ENCODE results near the gene DIP2B.

Gene DIP2B

GRCh38 chr12:50524621-50525020 is 19.8 kb downstream of the DIP2B start:
- Mint-ChIP-seq H3K27me3 (ENCODE audit: low read depth, poor library complexity) (no peaks in the 10 kb centered on the region), H3K4me1 (peaks cover 20% of the 10 kb centered on the region), H3K9me3 (peaks cover 21% of the 10 kb centered on the region), H3K36me3 (ENCODE audit: low read depth) (peaks cover 49% of the 10 kb centered on the region), H3K27ac (no peak overlapping the region), H3K4me3 (no peak overlapping the region)
- no peak for DNase-seq
- TF ChIP-seq, protein P1, sequence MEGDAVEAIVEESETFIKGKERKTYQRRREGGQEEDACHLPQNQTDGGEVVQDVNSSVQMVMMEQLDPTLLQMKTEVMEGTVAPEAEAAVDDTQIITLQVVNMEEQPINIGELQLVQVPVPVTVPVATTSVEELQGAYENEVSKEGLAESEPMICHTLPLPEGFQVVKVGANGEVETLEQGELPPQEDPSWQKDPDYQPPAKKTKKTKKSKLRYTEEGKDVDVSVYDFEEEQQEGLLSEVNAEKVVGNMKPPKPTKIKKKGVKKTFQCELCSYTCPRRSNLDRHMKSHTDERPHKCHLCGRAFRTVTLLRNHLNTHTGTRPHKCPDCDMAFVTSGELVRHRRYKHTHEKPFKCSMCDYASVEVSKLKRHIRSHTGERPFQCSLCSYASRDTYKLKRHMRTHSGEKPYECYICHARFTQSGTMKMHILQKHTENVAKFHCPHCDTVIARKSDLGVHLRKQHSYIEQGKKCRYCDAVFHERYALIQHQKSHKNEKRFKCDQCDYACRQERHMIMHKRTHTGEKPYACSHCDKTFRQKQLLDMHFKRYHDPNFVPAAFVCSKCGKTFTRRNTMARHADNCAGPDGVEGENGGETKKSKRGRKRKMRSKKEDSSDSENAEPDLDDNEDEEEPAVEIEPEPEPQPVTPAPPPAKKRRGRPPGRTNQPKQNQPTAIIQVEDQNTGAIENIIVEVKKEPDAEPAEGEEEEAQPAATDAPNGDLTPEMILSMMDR (IDR thresholded peaks at IDR 0.05) = no peak

DNA sequence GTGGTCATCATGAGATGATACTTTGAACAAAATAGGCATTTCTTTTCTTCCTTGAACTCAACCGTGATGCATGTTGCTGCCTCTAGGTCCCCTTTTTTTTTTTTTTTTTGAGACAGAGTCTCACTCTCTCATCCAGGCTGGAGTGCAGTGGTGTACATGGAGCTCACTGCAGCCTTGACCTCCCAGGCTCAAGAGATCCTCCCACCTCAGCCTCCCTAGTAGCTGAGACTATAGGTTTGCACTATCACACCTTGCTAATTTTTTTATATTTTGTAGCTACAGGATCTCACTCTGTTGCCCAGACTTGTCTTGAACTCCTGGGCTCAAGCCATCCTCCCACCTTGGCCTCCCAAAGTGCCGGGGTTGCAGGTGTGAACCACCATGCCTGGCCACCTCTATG is 20.6 kb downstream of the DIP2B start:
- TF ChIP-seq, protein P1 (IDR thresholded peaks at IDR 0.05) = no peak
- Mint-ChIP-seq H3K27ac (peak overlapping the region; percentile 11), H3K9me3 (peaks cover 21% of the 10 kb centered on the region)

GRCh38 chr12:50527359-50527726 is 22.6 kb downstream of the DIP2B start:
- DNase-seq = no peak
- TF ChIP-seq, protein P1 (IDR thresholded peaks at IDR 0.05) = no peak
- peaks cover 38% of the 10 kb centered on the region for H3K36me3 Mint-ChIP-seq (ENCODE audit: low read depth)
- no peaks in the 10 kb centered on the region for H3K27me3 Mint-ChIP-seq (ENCODE audit: low read depth, poor library complexity)
- no peak overlapping the region for H3K27ac Mint-ChIP-seq
- peaks cover 20% of the 10 kb centered on the region for H3K4me1 Mint-ChIP-seq
- H3K4me3 Mint-ChIP-seq = no peak overlapping the region
- H3K9me3 Mint-ChIP-seq = peaks cover 17% of the 10 kb centered on the region

More for the DNA sequence above, 20.6 kb downstream of the DIP2B start:
- no peak for DNase-seq
- peaks cover 20% of the 10 kb centered on the region for H3K4me1 Mint-ChIP-seq
- H3K36me3 Mint-ChIP-seq (ENCODE audit: low read depth) = peaks cover 47% of the 10 kb centered on the region
- H3K27me3 Mint-ChIP-seq (ENCODE audit: low read depth, poor library complexity) = no peaks in the 10 kb centered on the region
- H3K4me3 Mint-ChIP-seq = no peak overlapping the region

DNA sequence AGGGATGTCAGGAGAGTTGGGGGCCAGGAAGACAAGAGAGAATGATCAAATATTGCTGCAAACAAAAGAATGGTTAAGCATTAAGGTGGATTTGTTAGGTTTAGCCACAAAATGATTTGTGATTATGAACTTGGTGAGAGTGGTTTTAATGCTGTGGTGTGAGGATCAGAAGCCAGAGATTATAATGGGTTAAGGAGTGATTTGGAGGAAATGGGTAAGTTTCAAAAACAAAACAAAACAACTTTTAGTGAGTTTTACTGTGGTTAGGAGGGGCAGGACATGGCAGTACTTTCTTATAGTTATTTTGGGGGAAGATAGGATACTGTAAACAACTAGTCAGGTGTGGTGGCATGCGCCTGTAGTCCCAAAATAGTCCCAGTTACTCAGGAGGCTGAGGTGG is 24.0 kb downstream of the DIP2B start:
- H3K4me3 Mint-ChIP-seq = no peak overlapping the region
- peaks cover 20% of the 10 kb centered on the region for H3K4me1 Mint-ChIP-seq

DNA sequence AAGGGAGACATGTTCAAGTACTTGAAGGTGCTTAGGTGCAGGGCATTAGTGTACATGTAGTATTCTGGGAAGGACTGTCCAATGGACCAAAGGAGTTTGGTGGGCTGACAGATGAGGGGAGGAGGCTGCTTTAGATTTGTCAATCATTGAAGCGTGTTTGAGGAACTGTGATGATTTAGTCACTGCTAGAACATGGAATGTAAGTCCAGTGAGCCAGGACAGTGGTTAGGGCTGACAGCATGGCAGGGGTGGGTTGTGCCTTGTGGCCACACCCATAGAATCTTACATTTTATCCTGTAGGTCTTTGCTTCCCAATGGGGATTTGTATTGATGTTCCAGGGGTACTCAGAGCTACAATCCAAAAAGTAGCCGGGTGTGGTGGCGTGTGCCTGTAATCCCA is 24.6 kb downstream of the DIP2B start:
- Mint-ChIP-seq H3K27me3 (ENCODE audit: low read depth, poor library complexity) (no peaks in the 10 kb centered on the region), H3K9me3 (peaks cover 2% of the 10 kb centered on the region), H3K27ac (peak overlapping the region; percentile 20), H3K4me3 (no peak overlapping the region), H3K36me3 (ENCODE audit: low read depth) (peaks cover 18% of the 10 kb centered on the region), H3K4me1 (peaks cover 20% of the 10 kb centered on the region)
- DNase-seq = no peak
- TF ChIP-seq, protein P1 (IDR thresholded peaks at IDR 0.05) = no peak

More for the DNA sequence above, 24.0 kb downstream of the DIP2B start:
- DNase-seq = no peak
- H3K27me3 Mint-ChIP-seq (ENCODE audit: low read depth, poor library complexity) = no peaks in the 10 kb centered on the region
- peak overlapping the region; percentile 27 for H3K27ac Mint-ChIP-seq
- TF ChIP-seq, protein P1 (IDR thresholded peaks at IDR 0.05) = no peak
- peaks cover 23% of the 10 kb centered on the region for H3K36me3 Mint-ChIP-seq (ENCODE audit: low read depth)
- peaks cover 7% of the 10 kb centered on the region for H3K9me3 Mint-ChIP-seq

GRCh38 chr12:50530532-50530931 is 25.7 kb downstream of the DIP2B start:
- TF ChIP-seq, protein P1 (IDR thresholded peaks at IDR 0.05) = no peak
- H3K9me3 Mint-ChIP-seq = no peaks in the 10 kb centered on the region
- H3K27me3 Mint-ChIP-seq (ENCODE audit: low read depth, poor library complexity) = no peaks in the 10 kb centered on the region
- H3K36me3 Mint-ChIP-seq (ENCODE audit: low read depth) = peaks cover 9% of the 10 kb centered on the region
- no peak for DNase-seq
- H3K4me3 Mint-ChIP-seq = no peak overlapping the region
- H3K4me1 Mint-ChIP-seq = peaks cover 20% of the 10 kb centered on the region
- no peak overlapping the region for H3K27ac Mint-ChIP-seq
